Liver (tissue), 9 donors: Measurements from ENCODE around the gene RD3L. TPM values are rescaled to one million over a fixed set of nuclear protein-coding genes. Genes with fewer than 3 reads are reported as not detected.

Source experiments
- DNase-seq: peaks from one replicate; pipeline ENCODE4 v3.0.0-alpha.2; 2017; ENCODE audit warnings: low spot score
- H3K27ac ChIP-seq, 2 donors: one replicate each; pipeline ENCODE4 v1.7.0; 2013; ENCODE audit warnings: inconsistent platforms in 2 of 2, low read length in 2 of 2, control low read depth in 1 of 2, low read depth in 1 of 2, mild to moderate bottlenecking in 1 of 2
- H3K27me3 ChIP-seq, 4 donors: one replicate each; pipeline versions ENCODE4 v1.6.1 to v1.7.0; 2013; ENCODE audit warnings: low read length in 3 of 4, inconsistent platforms in 1 of 4, mild to moderate bottlenecking in 1 of 4, moderate library complexity in 1 of 4; ENCODE audit not compliant: control insufficient read depth in 4 of 4, insufficient read depth in 4 of 4
- H3K36me3 ChIP-seq, 4 donors: one replicate each; pipeline versions ENCODE4 v1.6.1 to v1.7.0; 2013; ENCODE audit warnings: low read length in 3 of 4, mild to moderate bottlenecking in 3 of 4, low read depth in 1 of 4, moderate library complexity in 1 of 4; ENCODE audit not compliant: control insufficient read depth in 4 of 4, insufficient read depth in 3 of 4
- H3K4me1 ChIP-seq, 4 donors: one replicate each; pipeline versions ENCODE4 v1.6.1 to v1.7.0; 2013; ENCODE audit warnings: low read length in 3 of 4, mild to moderate bottlenecking in 3 of 4, moderate library complexity in 1 of 4; ENCODE audit not compliant: control insufficient read depth in 4 of 4, insufficient read depth in 4 of 4
- H3K4me3 ChIP-seq, 3 donors: one replicate each; pipeline versions ENCODE4 v1.6.1 to v1.7.0; 2013; ENCODE audit warnings: low read length in 3 of 3, control low read depth in 1 of 3, low read depth in 1 of 3, mild to moderate bottlenecking in 1 of 3
- H3K9ac ChIP-seq, 2 donors: one replicate each; pipeline ENCODE4 v1.7.0; 2013; ENCODE audit warnings: low read length in 2 of 2, mild to moderate bottlenecking in 2 of 2, moderate library complexity in 2 of 2, control low read depth in 1 of 2, low read depth in 1 of 2
- H3K9me3 ChIP-seq, 4 donors: one replicate each; pipeline versions ENCODE4 v1.6.1 to v1.7.0; 2013; ENCODE audit warnings: low read length in 3 of 4; ENCODE audit not compliant: control insufficient read depth in 4 of 4
- ATF3 ChIP-seq: IDR thresholded peaks from 2 replicates; pipeline ENCODE4 v1.6.1; 2016; ENCODE audit warnings: antibody characterized with exemption
- CTCF ChIP-seq: fragments of 150-350 bp; IDR thresholded peaks from 2 replicates; pipeline ENCODE4 v1.5.1; 2017; ENCODE audit warnings: improper control_type of control experiment, low read depth, low read length; ENCODE audit not compliant: missing input control
- EGR1 ChIP-seq, 2 donors: IDR thresholded peaks; 2 replicates each; pipeline ENCODE4 v1.6.1; 2016 to 2018; ENCODE audit warnings: antibody characterized with exemption in 2 of 2, low read depth in 2 of 2
- FOXA1 ChIP-seq: IDR thresholded peaks from 2 replicates; pipeline ENCODE4 v1.6.1; 2016; ENCODE audit warnings: antibody characterized with exemption
- FOXA2 ChIP-seq: IDR thresholded peaks from 2 replicates; pipeline ENCODE4 v1.6.1; 2016; ENCODE audit warnings: antibody characterized with exemption
- GABPA ChIP-seq, 2 donors: IDR thresholded peaks in 1 of 2; conservative IDR thresholded peaks in 1 of 2; 2 replicates each; pipeline ENCODE4 v1.6.1; 2016; ENCODE audit warnings: antibody characterized with exemption in 2 of 2, mild to moderate bottlenecking in 1 of 2, moderate library complexity in 1 of 2
- HNF4A ChIP-seq, 2 donors: conservative IDR thresholded peaks; 2 replicates each; pipeline ENCODE4 v1.6.1; 2016; ENCODE audit warnings: antibody characterized with exemption in 2 of 2, mild to moderate bottlenecking in 2 of 2
- HNF4G ChIP-seq: IDR thresholded peaks from 2 replicates; pipeline ENCODE4 v1.6.1; 2016; ENCODE audit warnings: antibody characterized with exemption
- JUND ChIP-seq, 2 donors: IDR thresholded peaks; 2 replicates each; pipeline ENCODE4 v1.6.1; 2016; ENCODE audit warnings: antibody characterized with exemption in 2 of 2
- NR2F2 ChIP-seq: IDR thresholded peaks from 2 replicates; pipeline ENCODE4 v1.6.1; 2016; ENCODE audit warnings: antibody characterized with exemption
- RAD21 ChIP-seq, 2 donors: IDR thresholded peaks; 2 replicates each; pipeline ENCODE4 v1.6.1; 2016; ENCODE audit warnings: antibody characterized with exemption in 2 of 2, mild to moderate bottlenecking in 2 of 2
- REST ChIP-seq: IDR thresholded peaks from 2 replicates; pipeline ENCODE4 v1.6.1; 2016; ENCODE audit warnings: antibody characterized with exemption, mild to moderate bottlenecking
- RXRA ChIP-seq, 2 donors: IDR thresholded peaks; 2 replicates each; pipeline ENCODE4 v1.6.1; 2017 to 2018; ENCODE audit warnings: antibody characterized with exemption in 2 of 2, mild to moderate bottlenecking in 1 of 2
- TAF1 ChIP-seq: conservative IDR thresholded peaks from 2 replicates; pipeline ENCODE4 v1.6.1; 2016; ENCODE audit warnings: antibody characterized with exemption, mild to moderate bottlenecking
- YY1 ChIP-seq: IDR thresholded peaks from 2 replicates; pipeline ENCODE4 v1.6.1; 2016; ENCODE audit warnings: antibody characterized with exemption, mild to moderate bottlenecking
- ZBTB33 ChIP-seq: IDR thresholded peaks from 2 replicates; pipeline ENCODE4 v1.6.1; 2016; ENCODE audit warnings: antibody characterized with exemption
- WGBS: extraction: QIAGEN DNeasy Blood & Tissue Kit; methylation state at CpG from one replicate; pipeline ENCODE4 v1.1.7; 2013; 5-methylcytosine and 5-hydroxymethylcytosine counted together
- polyA plus RNA-seq, 2 donors: library from polyadenylated mRNA; stranded (reverse) in 1 of 2; unstranded in 1 of 2; fragments of 200-250 nt in 1 of 2; fragments of >200 nt in 1 of 2; fragmentation: Nextera tagmentation in 1 of 2; extraction: Ambion mirVana in 1 of 2; gene quantifications; one replicate each; pipeline versions ENCODE4 v1.2.1 to v1.2.3, GENCODE V29; 2013 to 2015
- total RNA-seq, 2 donors: library from RNA; depleted of rRNA; stranded (reverse); fragments of >200 nt; gene quantifications; one replicate each; pipeline ENCODE4 v1.2.3, GENCODE V29; 2014
- donor health status: healthy.
- donor health status: healthy.
- donor health status: healthy.
- donor health status: healthy.
- donor health status: healthy.

RD3L gene
- total and polyA plus RNA-seq, 4 donors = 0.09 to 0.64 (median 0.19) TPM

GRCh38 chr14:103897075-103897947, 45.0 kb downstream of the RD3L start (continued):
- TF ChIP-seq ZBTB33 (peak; percentile 80), EGR1 (IDR thresholded peaks at IDR 0.05; ENCODE audit: low read depth in 2 of 2) (peak in 1 of 2 donors; percentile 93)

- TF ChIP-seq TAF1 = no peak
- no peak for TF ChIP-seq ATF3
- TF ChIP-seq HNF4A (conservative IDR thresholded peaks at IDR 0.05) = no peak
- no peak for TF ChIP-seq RXRA (IDR thresholded peaks at IDR 0.05)
- no peak for TF ChIP-seq FOXA2
- no peak for TF ChIP-seq ZBTB33
- no peak for TF ChIP-seq NR2F2
- no peak for TF ChIP-seq HNF4G
- TF ChIP-seq JUND (IDR thresholded peaks at IDR 0.05) = no peak
- TF ChIP-seq RAD21 (IDR thresholded peaks at IDR 0.05) = no peak
- TF ChIP-seq CTCF = no peak
- no peaks in the 10 kb centered on the region for H3K36me3 ChIP-seq
- peaks cover 26 to 45% (median 41%) of the 10 kb centered on the region in 4 donors for H3K4me1 ChIP-seq
- H3K27me3 ChIP-seq = no peaks in the 10 kb centered on the region
- H3K9ac ChIP-seq = no peak overlapping the region
- no peak for DNase-seq
- H3K9me3 ChIP-seq = no peaks in the 10 kb centered on the region
- H3K27ac ChIP-seq = peak overlapping the region; percentile 11 to 66
- WGBS = 75% methylated on average over 6 of the region's 6 CpGs
- no peak overlapping the region for H3K4me3 ChIP-seq
These were observed 45.8 kb downstream of the RD3L start for GRCh38 chr14:103896578-103896977.

- no peak for DNase-seq
- Histone ChIP-seq H3K27me3 (no peaks in the 10 kb centered on the region), H3K9ac (no peak overlapping the region), H3K9me3 (no peaks in the 10 kb centered on the region), H3K36me3 (no peaks in the 10 kb centered on the region), H3K4me3 (no peak overlapping the region), H3K27ac (peak overlapping the region; percentile 33 to 44), H3K4me1 (peaks cover 32 to 64% (median 60%) of the 10 kb centered on the region in 4 donors)
- WGBS = 51% methylated on average over 7 of the region's 7 CpGs
- TF ChIP-seq FOXA2 = no peak
- no peak for TF ChIP-seq ATF3
- TF ChIP-seq REST = no peak
- no peak for TF ChIP-seq HNF4G
- no peak for TF ChIP-seq GABPA (IDR thresholded peaks at IDR 0.05 in 1 of 2, conservative IDR thresholded peaks at IDR 0.05 in 1 of 2)
- no peak for TF ChIP-seq FOXA1
- no peak for TF ChIP-seq YY1
- TF ChIP-seq CTCF = no peak
These were observed 47.6 kb downstream of the RD3L start for GRCh38 chr14:103894723-103895059.
